Right atrium auricular region (tissue), 2 donors: ENCODE data around the gene CNPY1. TPM values are rescaled to one million over a fixed set of nuclear protein-coding genes. Genes with fewer than 3 reads are reported as not detected.

Experiments
- DNase-seq: peaks from one replicate; pipeline ENCODE4 v3.0.0-alpha.2; 2019; ENCODE audit warnings: low spot score
- H3K27ac ChIP-seq, 2 donors: fragments of 200-600 bp; sonication (generic); 1 replicate in 1 of 2; 2 replicates in 1 of 2; pipeline ENCODE4 v1.5.1; 2016 to 2019
- H3K27me3 ChIP-seq, 2 donors: fragments of 200-600 bp; sonication (generic); one replicate each; pipeline versions ENCODE4 v1.5.1 to v1.6.0; 2017 to 2019
- H3K36me3 ChIP-seq: fragments of 200-600 bp; sonication (generic); one replicate; pipeline ENCODE4 v1.5.1; 2016
- H3K4me1 ChIP-seq, 2 donors: fragments of 200-600 bp; sonication (generic); one replicate each; pipeline versions ENCODE4 v1.5.1 to v1.6.0; 2017 to 2019
- H3K4me3 ChIP-seq, 2 donors: fragments of 200-600 bp; sonication (generic); 1 replicate in 1 of 2; 2 replicates in 1 of 2; pipeline ENCODE4 v1.5.1; 2017 to 2019; ENCODE audit warnings: mild to moderate bottlenecking in 1 of 2, moderate library complexity in 1 of 2
- H3K9me3 ChIP-seq, 2 donors: fragments of 200-600 bp; sonication (generic); one replicate each; pipeline ENCODE4 v1.5.1; 2019
- total RNA-seq, 2 donors: library from RNA; depleted of rRNA; stranded (reverse); fragments of >200 nt; gene quantifications; one replicate each; pipeline ENCODE4 v1.1.0, GENCODE V29; 2016
- TF ChIP-seq, protein P1 (sequence below), 2 donors: fragments of 200-600 bp; sonication (generic); IDR thresholded peaks; one replicate each; pipeline ENCODE4 v1.5.1; 2019; ENCODE audit warnings: antibody characterized with exemption in 2 of 2

CNPY1 gene
- total RNA-seq, 2 donors from 2014 or later = not detected

DNA sequence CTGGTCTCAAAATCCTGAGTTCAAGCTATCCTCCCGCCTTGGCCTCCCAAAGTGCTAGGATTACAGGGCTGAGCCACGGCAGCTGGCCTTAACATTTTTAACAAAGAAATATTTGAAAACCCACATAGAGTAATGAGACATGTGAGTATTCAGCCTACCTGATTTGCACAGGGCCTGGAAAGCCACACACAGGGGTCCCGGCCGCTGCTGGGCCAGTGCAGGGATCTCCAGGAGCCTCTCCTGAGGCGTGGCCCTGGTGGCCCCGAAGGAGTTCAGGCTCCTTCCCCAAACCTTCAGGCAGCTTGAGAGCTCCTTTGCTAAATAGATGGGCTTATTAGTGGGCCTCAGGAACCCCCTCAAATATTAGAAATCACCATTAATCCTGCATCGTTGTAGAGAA lies 18.7 kb downstream of the CNPY1 start:
- Histone ChIP-seq H3K27me3 (peaks cover 2 to 14% of the 10 kb centered on the region in 2 donors), H3K4me1 (peaks cover 0 to under 1% of the 10 kb centered on the region in 2 donors), H3K27ac (no peak overlapping the region), H3K36me3 (no peaks in the 10 kb centered on the region), H3K9me3 (no peaks in the 10 kb centered on the region), H3K4me3 (no peak overlapping the region)
- TF ChIP-seq, protein P1, sequence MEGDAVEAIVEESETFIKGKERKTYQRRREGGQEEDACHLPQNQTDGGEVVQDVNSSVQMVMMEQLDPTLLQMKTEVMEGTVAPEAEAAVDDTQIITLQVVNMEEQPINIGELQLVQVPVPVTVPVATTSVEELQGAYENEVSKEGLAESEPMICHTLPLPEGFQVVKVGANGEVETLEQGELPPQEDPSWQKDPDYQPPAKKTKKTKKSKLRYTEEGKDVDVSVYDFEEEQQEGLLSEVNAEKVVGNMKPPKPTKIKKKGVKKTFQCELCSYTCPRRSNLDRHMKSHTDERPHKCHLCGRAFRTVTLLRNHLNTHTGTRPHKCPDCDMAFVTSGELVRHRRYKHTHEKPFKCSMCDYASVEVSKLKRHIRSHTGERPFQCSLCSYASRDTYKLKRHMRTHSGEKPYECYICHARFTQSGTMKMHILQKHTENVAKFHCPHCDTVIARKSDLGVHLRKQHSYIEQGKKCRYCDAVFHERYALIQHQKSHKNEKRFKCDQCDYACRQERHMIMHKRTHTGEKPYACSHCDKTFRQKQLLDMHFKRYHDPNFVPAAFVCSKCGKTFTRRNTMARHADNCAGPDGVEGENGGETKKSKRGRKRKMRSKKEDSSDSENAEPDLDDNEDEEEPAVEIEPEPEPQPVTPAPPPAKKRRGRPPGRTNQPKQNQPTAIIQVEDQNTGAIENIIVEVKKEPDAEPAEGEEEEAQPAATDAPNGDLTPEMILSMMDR (IDR thresholded peaks at IDR 0.05) = no peak
- no peak for DNase-seq

DNA sequence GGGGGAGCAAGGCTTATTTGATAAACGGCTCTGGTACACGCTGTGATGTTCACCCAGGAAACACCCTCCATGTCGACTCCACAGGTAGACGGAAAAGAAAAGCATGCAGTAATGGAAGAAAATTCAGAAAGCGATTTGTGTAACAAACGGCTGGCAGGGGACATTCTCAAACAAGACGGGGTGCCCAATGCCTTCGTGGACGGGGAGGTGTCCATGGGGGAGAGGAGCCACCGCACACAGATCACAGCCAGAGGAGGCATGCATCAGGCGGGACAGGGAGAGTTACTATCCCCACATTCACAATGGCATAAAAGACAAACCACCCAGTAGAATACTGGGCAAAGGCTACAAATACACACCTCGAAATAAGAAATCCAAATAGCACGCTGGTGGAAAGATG lies 20.1 kb downstream of the CNPY1 start:
- no peak for DNase-seq
- peaks cover 0 to 8% of the 10 kb centered on the region in 2 donors for H3K27me3 ChIP-seq

DNA sequence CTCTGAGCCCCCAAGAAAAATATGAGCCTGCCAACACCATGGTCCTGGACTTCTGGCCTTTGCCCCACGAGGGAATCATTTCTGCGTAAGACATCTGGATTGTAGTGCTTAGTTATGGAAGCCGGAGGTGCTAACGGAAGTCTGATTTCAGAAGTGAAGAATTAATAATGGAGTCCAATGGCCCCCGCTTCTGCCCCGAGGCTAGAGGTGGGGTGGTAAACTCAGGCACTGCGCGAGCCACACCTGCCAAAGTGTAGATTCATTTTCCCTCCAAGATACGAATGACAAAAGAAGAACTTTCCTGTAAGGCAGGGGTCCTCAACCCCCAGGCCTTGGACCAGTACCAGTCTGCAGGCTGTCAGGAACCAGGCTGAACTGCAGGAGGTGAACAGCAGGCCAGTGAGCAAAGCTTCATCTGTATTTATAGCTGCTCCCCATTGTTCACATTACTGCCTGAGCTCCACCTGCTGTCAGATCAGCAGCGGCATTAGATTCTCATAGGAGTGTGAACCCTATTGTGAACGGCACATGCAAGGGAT lies 22.3 kb downstream of the CNPY1 start:
- no peaks in the 10 kb centered on the region for H3K9me3 ChIP-seq
- H3K4me3 ChIP-seq = no peak overlapping the region
- no peaks in the 10 kb centered on the region for H3K4me1 ChIP-seq
- DNase-seq = peak; percentile 13
- TF ChIP-seq, protein P1 (IDR thresholded peaks at IDR 0.05) = no peak
- no peaks in the 10 kb centered on the region for H3K27me3 ChIP-seq
- no peaks in the 10 kb centered on the region for H3K36me3 ChIP-seq
- H3K27ac ChIP-seq = no peak overlapping the region

More for the DNA sequence above, 20.1 kb downstream of the CNPY1 start:
- TF ChIP-seq, protein P1 (IDR thresholded peaks at IDR 0.05) = no peak
- Histone ChIP-seq H3K36me3 (no peaks in the 10 kb centered on the region), H3K27ac (no peak overlapping the region), H3K4me1 (no peaks in the 10 kb centered on the region), H3K9me3 (no peaks in the 10 kb centered on the region), H3K4me3 (no peak overlapping the region)

DNA sequence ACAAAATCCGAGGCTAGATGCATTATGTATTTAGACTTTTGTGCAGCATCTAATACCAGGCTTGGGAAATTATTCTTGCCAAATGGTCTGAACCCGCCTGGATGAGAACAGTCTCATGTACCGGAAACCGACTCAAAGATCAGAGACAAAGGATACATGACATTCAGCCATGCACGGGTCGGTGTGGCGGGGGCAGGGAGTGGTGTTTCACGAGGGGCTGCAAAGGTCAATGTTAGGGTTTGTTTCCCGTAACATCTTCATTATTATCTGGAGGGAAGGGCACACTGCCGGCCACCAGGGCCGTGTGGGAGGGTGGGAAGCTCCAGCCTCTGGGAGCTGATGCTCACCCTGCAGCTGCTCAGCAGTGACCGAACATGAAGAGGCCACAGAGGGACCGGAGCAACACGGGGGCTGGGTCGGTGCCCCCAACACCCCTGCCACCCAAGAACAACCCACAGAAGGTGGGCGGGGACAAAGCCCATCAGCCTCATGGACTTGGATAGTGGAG lies 23.1 kb downstream of the CNPY1 start:
- H3K4me3 ChIP-seq = no peak overlapping the region
- H3K27me3 ChIP-seq = no peaks in the 10 kb centered on the region
- no peak overlapping the region for H3K27ac ChIP-seq
- H3K9me3 ChIP-seq = no peaks in the 10 kb centered on the region
- H3K4me1 ChIP-seq = no peaks in the 10 kb centered on the region
- no peak for DNase-seq
- TF ChIP-seq, protein P1 (IDR thresholded peaks at IDR 0.05) = no peak
- H3K36me3 ChIP-seq = no peaks in the 10 kb centered on the region

DNA sequence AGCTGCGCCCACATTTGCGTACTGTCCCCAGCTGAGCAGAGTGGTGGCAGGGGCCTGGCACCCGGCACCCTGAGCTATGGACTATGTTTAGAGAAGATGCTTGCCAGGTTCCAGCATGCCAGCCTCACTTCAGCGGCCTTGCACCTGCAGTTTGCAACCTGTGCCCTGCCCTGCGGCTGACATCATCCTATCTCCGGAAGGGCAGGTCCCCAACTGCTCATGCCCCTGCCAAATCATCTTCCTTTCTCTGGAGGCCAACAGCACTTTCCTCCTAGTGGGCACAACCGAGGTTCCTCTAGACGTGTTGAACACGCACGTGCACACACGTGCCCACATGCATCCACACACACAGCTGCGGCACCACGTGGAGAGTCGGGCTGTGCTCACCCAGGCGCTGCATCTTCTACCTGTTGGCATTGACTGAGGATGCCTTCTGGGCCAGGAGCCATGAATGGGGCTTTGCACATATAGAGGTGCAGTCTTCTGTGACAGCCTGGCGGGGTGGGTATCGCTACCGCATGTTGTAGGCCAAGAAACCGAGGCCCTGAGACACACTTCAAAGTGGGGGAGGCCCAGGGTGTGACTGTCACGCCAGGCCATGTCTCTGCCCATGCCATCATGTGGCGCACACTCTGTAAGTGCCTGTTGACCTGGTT lies 24.5 kb downstream of the CNPY1 start:
- TF ChIP-seq, protein P1 (IDR thresholded peaks at IDR 0.05) = no peak
- no peaks in the 10 kb centered on the region for H3K27me3 ChIP-seq
- no peak for DNase-seq

More for the DNA sequence above, 24.5 kb downstream of the CNPY1 start:
- no peaks in the 10 kb centered on the region for H3K9me3 ChIP-seq
- no peaks in the 10 kb centered on the region for H3K36me3 ChIP-seq
- H3K4me1 ChIP-seq = no peaks in the 10 kb centered on the region
- H3K27ac ChIP-seq = no peak overlapping the region
- no peak overlapping the region for H3K4me3 ChIP-seq
